GM18909 (cell line): ENCODE measurements around the gene COX5A.
A peak's percentile ranks its signal among the peaks of the same experiment; 100 is the strongest.
"Not testable (repeated sequence)": the region's sequence is repeated elsewhere in the genome, so short reads cannot be mapped to it uniquely, and the experiment has no call there.

Source experiments
- ATAC-seq: cut with Tn5 transposase; IDR thresholded peaks from one replicate; pipeline ENCODE4 v1.9.1; 2021; ENCODE audit warnings: mild to moderate bottlenecking; ENCODE audit not compliant: unreplicated experiment, poor library complexity

COX5A gene

DNA sequence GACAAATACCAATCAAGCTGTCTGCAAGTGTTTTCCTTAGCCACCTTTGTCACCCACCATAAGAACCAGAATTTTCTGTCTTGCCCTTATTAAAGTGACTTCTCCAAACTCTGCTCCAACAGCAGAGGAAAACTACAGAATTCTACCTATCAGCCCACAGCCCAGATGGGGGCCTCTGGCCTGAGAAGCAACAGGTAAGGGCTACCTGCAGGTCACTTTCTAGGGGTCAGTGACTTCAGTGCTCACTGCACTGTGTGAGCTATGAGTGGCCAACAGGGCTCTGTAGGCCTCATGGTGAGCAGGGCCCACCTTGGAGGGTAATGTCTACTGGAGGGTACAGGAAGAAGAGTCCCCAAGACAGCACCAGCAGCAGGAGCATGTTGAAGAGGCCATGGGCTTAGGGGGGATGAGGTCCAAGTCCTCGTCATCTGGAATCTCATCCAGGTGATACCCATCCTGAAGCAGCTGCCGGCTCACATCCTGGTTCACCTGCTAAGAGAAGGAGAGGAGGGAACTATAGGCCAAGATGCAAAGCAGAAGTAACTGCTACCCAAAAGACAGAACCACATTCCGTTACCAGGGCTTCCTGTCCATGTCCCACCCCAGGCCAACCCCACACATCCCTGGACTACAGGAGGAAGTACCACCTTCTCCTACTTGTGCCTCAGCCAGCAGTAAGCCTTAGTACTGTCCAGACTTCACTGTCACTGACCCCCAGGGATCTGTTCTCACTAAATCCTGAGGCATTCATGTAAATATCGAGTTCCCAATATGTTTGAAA lies 35.4 kb downstream of the COX5A start:
- no peak for ATAC-seq

DNA sequence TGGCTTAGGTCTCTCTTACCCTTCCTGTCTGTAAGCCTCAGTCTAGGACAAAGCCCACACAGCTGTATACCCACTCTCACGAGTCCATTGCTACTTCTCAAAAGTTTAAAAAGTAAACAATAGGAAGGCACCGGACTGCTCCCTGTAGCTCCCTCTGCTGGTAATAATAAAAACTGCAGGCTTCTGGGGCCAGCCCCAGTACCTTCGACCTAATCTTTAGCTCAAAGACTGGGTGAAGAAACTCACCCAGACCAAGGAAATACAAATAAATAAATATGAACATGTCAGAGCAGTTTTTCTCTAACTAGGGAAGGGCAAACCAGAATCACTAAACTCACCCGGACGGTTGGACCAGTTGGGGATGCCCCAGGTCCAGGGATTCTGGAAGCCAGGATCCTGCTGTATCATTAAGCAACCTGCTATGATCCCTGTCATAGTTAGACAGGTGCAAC lies 36.2 kb downstream of the COX5A start:
- ATAC-seq: peak; percentile 37

DNA sequence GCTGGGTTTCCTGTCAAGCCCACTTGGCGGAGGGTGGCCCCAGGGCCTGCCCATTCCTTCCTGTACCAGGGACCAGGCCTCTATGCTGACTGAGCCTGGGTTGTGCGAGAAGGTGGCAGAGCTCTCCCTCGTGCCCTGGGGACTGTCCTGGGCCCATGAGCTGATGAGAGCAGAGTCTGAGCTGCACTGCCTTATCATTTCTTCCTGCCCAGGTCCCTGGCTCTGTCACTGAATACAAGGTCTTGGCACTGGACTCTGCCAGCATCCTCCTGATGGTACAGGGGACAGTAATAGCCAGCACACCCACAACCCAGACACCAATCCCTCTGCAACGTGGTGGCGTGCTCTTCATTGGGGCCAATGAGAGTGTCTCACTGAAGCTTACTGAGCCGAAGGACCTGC lies 40.6 kb downstream of the COX5A start:
- no peak for ATAC-seq

DNA sequence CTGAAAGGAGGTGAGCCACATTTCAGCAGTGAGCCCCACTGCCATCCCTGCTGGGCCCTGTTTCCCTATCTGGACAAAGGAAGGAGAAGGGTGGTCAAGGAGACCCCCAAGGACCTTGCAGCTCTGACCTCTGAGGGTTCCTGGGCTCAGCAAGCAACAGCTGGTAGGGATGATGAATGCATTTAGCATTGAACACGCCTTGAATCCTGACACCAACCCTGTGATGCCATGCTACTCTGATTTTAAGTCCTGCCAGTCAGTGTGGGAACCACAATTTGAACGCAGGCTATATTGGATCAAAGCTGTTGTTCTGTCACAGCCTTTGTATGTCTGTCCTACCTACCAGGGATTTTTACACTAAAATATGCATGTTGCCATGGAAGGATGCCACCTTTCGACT lies 41.6 kb downstream of the COX5A start:
- no peak for ATAC-seq

DNA sequence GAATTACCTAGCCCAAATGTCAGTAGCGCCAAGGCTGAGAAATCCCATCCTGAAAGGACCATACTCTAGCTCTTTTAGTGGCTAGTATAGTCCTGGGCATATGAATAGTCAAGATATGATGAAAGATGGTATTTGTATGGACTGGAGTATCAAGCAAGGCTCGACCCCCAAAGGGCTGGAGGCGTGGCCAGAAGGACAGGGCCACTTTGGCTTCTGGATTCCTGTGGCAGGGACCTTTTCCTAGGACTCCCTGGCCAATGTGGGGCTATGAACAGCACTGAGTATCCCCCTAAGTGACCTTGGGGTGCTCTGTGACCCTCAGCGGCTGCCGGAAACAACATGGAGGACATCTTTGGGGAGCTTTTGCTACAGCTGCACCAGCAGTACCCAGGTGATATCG lies 42.0 kb downstream of the COX5A start:
- ATAC-seq: no peak

DNA sequence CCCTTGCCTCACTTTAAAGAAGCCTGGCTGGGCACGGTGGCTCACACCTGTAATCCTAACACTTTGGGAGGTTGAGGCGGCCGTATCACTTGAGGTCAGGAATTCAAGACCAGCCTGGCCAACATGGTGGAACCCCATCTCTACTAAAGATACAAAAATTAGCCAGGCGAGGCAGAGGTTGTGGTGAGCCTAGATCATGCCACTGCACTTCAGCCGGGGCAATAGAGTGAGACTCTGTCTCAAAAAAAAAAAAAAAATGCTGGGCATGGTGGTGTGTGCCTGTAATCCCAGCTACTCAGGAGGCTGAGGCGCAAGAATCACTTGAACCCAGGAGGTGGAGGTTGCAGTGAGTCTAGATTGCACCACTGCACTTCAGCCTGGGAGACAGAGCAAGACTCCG lies 43.5 kb downstream of the COX5A start:
- not testable (repeated sequence) for ATAC-seq

DNA sequence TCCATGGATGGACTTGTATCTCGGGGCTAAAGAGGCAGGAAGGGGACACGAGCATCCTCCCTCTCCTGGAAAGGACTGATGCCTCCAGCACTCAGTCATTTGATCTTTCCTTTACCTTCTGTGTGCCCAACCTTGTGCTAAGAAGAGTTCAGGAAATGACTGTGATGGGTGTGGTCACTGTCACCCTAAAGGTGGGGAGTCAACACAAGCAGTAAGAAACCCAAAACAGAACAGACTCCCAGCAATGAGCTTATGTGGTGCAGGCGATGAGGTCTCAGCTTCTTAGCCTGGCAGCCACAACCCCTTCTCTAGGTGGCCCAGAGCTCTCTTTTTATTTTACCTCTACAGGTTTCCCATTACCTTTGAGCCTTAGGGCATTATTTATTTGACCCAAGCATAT lies 44.2 kb downstream of the COX5A start:
- no peak for ATAC-seq

DNA sequence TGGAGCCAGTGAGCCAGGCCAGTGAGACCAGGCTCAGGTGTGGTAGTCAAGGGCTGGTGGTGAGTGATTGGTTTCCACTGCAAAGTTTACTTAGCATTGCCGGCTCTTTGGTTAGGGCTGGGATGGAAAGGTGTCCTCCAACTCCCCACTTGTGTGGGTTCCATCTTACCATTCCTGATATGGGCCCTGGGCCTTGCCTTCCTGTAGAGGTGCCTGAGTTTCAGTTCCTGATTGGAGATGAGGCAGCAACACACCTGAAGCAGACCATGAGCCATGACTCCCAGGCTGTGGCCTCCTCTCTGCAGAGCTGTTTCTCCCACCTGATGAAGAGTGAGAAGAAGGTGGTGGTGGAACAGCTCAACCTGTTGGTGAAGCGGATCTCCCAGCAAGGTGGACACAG lies 44.9 kb downstream of the COX5A start:
- no peak for ATAC-seq

DNA sequence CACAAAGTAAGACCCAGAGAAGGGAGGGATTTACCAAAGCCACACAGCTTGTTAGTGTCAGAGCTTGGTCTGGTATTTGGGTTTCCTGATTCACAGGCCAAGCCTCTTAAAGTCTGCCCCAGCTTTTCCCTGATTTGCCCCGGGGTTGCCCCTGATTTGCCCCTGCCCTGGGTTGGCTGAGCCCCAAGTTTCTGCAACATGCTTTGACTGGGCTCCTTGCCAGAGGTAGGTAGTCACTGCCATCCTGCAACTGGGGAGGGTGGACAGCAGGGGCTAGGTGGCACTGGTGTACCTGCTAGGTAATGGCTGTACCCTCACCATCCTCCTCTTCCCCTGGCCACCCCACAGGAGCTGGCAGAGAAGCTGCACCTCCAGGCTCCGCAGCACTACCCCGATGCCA lies 45.6 kb downstream of the COX5A start:
- ATAC-seq: no peak

DNA sequence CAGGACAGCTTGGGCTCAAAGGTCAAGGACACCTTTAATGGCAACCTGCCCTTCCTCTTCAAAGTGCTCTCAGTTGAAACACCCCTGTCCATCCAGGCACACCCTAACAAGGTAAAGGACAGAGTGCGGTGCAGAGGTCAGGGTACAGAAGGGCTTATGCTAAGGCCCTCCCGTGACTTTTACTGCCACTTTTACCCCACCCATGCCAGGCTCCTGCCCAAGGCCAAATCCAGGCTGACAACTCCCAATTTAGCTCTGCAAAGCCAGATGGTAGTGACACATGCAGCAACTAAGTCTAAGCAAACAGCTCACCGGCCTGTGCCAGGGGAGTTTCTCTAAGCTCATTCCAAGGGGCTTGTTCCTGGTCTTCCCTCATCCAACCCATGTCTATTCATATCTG lies 46.4 kb downstream of the COX5A start:
- ATAC-seq: no peak

DNA sequence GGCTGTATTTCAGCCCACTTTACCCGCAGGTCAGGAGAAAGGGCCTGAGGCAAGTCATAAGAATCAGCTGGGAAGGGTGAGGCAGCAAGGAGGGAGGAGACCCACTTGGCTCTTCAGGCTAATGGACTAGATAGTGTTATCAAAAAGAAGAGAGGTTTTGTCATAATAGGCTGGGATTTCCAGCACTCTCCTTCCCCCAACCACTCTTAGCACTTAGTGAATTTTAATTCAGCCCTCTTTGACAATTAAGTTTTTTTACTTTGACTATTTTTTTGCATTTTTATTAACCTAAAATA lies 47.3 kb downstream of the COX5A start:
- no peak for ATAC-seq

DNA sequence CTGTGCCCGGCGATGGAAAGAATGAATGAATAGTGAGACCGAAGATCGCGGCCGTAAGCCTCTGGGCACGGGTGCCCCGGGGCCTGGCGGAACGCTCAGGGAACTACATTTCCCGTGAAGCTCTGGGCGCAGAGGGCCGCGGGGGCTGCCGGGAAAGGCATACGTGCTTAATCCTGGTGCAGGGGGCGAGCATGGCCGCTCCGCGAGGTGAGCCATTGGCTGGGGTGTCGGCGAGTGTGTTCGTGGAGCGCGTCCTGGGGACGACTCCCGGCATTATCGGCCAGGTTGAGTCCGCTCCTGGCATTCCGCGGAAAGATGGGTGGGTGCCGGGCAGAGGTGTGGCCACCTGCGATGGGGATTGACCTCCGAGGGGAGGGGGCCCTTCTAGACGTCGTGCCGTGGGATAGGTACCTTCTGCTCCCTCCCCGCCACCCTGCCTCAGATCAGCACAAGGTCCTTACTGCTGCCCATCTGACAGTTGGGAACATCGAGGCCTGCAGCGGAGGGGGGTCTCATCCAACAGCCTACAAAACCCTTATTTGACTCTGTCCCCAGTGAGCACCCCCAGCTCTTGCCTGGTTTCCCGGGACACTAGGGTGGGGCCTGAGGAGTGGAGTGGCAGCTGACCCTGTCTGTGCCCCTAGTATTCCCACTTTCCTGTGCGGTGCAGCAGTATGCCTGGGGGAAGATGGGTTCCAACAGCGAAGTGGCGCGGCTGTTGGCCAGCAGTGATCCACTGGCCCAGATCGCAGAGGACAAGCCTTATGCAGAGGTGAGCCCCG lies 47.8 kb downstream of the COX5A start, which contains the start of gene MPI:
TSS of gene MPI (plus strand) at position 160 of the 782 bp plus-strand sequence. CDS start at position 192, 32 bp downstream.
- peak; percentile 86 for ATAC-seq

DNA sequence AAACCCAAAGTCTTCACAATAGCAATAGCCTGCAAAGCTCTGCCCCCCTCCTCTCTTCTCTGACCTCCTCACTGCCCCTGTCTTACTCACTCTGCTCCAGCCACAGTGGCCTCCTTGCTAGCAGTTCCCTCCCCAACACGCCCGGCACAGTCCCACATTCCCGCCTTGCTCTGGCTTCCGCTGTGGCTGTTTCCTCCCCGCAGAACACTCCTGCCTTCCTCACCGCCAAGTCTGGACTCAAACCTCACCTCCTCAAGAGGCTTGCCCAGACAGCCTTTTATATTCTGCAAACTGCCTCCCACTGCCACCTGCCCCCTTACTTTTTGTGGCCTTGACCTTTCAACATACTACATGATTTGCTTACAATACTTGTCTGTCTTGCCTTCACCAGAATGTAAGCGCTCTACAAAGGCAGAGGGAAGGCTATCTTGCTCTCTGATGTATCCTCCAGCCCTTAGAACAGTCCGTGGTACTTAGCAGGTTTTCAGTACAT lies 48.4 kb downstream of the COX5A start:
- peak; percentile 25 for ATAC-seq

DNA sequence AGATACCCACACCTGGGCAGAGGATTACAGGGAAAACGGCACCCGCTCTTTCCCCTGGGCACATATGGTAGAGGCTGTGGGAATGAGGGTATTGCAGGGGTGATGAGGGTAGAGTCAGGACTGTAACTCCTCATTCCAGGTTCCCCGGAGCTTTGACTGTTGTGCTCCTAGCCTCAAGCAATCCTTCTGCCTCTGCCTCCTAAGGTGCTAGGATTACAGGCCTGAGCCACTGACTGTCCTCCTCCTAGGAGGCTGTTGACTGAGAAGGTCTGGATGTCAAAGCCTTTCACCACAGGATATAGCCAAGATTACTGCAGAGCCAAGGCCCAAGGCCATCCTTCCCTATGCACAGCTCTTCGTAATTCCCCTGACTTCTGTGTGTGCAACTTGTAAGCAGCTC lies 49.2 kb downstream of the COX5A start:
- no peak for ATAC-seq

DNA sequence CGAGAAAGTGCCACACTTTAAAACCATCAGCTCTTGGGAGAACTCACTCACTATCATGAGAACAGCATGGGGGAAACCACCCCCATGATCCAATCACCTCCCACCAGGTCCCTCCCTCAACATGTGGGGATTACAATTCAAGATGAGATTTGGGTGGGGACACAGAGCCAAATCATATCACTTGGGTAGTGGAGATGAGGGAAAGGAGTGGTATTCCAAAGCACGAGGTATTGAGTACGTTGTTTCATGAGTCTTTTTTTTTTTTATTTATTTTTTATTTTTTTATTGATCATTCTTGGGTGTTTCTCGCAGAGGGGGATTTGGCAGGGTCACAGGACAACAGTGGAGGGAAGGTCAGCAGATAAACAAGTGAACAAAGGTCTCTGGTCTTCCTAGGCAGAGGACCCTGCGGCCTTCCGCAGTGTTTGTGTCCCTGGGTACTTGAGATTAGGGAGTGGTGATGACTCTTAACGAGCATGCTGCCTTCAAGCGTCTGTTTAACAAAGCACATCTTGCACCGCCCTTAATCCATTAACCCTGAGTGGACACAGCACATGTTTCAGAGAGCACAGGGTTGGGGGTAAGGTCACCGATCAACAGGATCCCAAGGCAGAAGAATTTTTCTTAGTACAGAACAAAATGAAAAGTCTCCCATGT lies 50.2 kb downstream of the COX5A start:
- ATAC-seq: not testable (repeated sequence)

DNA sequence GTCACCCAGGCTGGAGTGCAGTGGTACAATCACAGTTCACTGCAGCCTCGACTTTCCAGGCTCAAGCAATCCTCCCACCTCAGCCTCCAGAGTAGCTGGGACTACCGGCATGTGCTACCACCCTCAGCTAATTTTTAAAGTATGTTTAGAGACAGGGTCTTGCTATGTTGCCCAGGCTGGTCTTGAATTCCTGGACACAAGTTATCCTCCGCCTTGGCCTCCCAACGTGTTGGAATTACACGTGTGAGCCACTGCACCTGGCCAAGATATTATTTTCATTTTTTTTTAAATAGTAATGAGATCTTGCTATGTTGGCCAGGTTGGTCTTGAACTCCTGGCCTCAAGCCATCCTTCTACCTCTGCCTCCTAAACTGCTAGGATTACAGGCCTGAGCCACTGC lies 52.4 kb downstream of the COX5A start:
- no peak for ATAC-seq

DNA sequence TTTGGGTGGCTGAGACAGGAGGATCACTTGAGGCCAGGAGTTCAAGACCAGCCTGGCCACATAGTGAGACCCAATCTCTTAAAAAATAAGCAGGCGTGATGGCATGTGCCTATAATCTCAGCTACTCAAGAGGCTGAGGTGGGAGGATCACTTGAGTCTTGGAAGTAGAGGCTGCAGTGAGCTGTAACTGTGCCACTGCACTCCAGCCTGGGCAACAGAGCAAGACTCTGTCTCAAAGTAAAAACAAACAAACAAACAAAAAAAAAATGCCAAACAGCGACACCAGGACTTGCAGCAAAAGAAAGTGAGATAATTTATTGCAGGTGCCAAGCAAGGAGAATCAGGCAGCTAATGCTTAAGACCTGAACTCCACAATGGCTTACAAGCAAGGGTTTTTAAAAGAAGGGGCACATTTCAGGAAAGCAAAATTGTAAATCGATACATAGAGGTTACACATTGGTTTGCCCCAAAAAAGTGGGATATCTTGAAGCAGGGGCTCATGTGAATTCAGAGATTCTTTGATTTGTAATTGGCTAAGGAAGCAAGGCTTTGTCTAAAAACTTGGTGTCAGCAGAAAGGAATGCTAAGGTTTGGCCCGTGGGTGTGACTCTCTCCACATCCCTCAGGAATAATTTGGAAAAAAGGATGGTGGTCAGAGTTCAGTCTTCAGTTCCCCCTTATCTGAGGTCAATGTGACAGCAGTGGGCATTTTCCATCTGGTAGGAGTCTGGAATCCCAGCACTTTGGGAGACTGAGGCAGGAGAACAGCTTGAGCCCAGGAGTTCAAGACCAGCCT lies 53.2 kb downstream of the COX5A start:
- ATAC-seq: no peak

DNA sequence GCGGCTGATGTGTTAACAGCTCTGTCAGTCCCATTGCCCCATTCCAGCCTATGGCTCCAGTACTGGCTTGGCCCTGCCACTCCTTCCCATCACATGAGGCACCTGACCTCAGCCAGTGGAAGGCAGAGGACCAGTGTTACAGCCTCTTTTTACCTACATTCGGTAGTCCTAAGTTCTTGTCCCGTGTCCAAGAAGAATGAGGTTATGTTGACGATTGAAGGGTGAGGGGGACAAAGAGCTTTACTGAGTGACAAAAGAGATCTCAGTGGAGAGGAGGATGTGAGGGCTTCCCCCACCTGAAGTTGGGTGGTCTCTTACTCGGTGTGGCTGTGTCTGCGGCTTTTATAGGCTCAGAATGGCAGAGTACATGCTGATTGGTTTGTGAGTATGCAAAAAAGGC lies 55.3 kb downstream of the COX5A start:
- no peak for ATAC-seq

DNA sequence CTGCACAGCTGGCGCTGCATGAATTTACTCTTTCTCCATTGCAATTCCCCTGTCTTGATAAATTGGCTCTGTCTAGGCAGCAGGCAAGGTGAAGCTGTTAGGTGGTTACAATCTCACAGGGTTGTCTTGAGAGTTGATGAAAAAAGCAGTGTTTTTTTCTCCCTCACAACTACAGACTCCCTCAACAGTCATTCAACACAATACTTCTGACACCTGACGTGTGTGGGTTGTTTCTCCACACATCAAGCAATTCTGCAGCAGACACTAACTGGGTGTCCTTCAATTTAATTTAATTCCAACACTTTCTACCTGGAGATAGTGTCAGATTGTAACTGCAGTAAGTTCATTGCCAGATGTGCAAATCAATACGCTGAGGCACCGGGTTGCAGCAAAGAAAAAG lies 59.6 kb downstream of the COX5A start:
- ATAC-seq: no peak

DNA sequence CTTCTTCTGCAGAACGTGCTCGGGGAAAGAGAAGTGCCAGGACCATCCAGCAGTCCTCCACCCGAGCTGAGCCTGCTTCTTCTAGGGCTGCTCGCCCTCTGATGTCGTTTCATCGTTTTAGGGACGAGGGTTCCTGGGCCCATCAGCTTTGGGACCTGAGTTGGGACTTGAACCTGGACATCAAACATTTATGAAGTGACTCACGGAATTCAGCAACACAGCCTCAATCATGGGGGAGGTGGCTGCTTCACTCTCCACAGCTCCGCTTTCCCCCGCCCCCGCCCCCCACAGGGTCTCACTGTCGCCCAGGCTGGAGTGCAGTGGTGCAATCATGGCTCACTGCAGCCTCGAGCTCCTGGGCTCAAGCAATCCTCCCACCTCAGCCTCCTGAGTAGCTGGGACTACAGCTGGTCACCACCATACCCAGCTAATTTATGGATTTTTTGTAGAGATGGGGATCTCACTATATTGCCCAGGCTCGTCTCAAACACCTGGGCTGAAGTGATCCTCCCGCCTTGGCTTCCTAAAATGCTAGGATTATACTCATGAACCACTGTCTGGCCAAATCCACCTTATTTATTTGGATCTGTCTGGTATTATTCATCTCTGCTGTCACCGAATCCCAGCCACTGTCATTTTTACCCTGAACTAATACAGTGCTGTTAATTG lies 64.0 kb downstream of the COX5A start:
- no peak for ATAC-seq
